GM23338 (cell line): ENCODE measurements around the gene KRT74. TPM values are rescaled to one million over a fixed set of nuclear protein-coding genes. Genes with fewer than 3 reads are reported as not detected.

Source experiments
- ATAC-seq: fragments of 200-7000 bp; cut with Tn5 transposase; 3 replicates; pipeline ENCODE4 v1.9.1; 2020
- DNase-seq: peaks from one replicate; pipeline ENCODE4 v3.0.0-alpha.2; 2015; ENCODE audit warnings: low spot score
- H2AFZ ChIP-seq: fragments of 200-600 bp; sonication (generic); 2 replicates; pipeline ENCODE4 v1.8.0; 2016; ENCODE audit warnings: antibody characterized with exemption, mild to moderate bottlenecking, moderate library complexity
- H3F3A ChIP-seq: fragments of 200-600 bp; sonication (generic); replicated peaks from 2 replicates; pipeline ENCODE4 v1.8.0; 2017; ENCODE audit warnings: antibody characterized with exemption, mixed run types, low read depth
- H3K27ac ChIP-seq: fragments of 200-600 bp; sonication (generic); 2 replicates; pipeline ENCODE4 v1.6.1; 2016; ENCODE audit warnings: low read depth
- H3K27me3 ChIP-seq: fragments of 200-600 bp; sonication (generic); 2 replicates; pipeline ENCODE4 v1.8.0; 2016; ENCODE audit warnings: mild to moderate bottlenecking, mixed run types, moderate library complexity; ENCODE audit not compliant: insufficient read depth
- H3K36me3 ChIP-seq: fragments of 200-600 bp; sonication (generic); 2 replicates; pipeline ENCODE4 v1.8.0; 2016; ENCODE audit warnings: mild to moderate bottlenecking; ENCODE audit not compliant: insufficient read depth
- H3K4me1 ChIP-seq: fragments of 200-600 bp; sonication (generic); 2 replicates; pipeline ENCODE4 v1.8.0; 2016; ENCODE audit warnings: mild to moderate bottlenecking, moderate library complexity; ENCODE audit not compliant: insufficient read depth
- H3K4me2 ChIP-seq: fragments of 200-600 bp; sonication (generic); 2 replicates; pipeline ENCODE4 v1.7.1; 2017; ENCODE audit warnings: mixed run types
- H3K4me3 ChIP-seq: fragments of 200-600 bp; sonication (generic); 2 replicates; pipeline ENCODE4 v1.6.1; 2016; ENCODE audit warnings: mixed run types
- H3K79me2 ChIP-seq: fragments of 200-600 bp; sonication (generic); replicated peaks from 2 replicates; pipeline ENCODE4 v1.8.0; 2017; ENCODE audit warnings: mild to moderate bottlenecking; ENCODE audit not compliant: insufficient read depth
- H3K9me2 ChIP-seq: fragments of 200-600 bp; sonication (generic); 2 replicates; pipeline ENCODE4 v1.8.0; 2017; ENCODE audit not compliant: insufficient read depth
- H4K20me1 ChIP-seq: fragments of 200-600 bp; sonication (generic); replicated peaks from 2 replicates; pipeline ENCODE4 v1.8.0; 2017; ENCODE audit warnings: mild to moderate bottlenecking; ENCODE audit not compliant: insufficient read depth
- H3K27ac Mint-ChIP-seq: 2 replicates; pipeline ENCODE4 v1.8.0; 2020; ENCODE audit warnings: inconsistent platforms, mild to moderate bottlenecking, moderate library complexity, mixed read lengths
- H3K27me3 Mint-ChIP-seq: 3 replicates; pipeline ENCODE4 v1.8.0; 2022; ENCODE audit warnings: low read depth, mild to moderate bottlenecking, moderate library complexity, mixed read lengths, inconsistent platforms; ENCODE audit not compliant: insufficient read depth, poor library complexity
- H3K36me3 Mint-ChIP-seq: 3 replicates; pipeline ENCODE4 v1.8.0; 2021; ENCODE audit warnings: low read depth, mild to moderate bottlenecking, inconsistent platforms, moderate library complexity, mixed read lengths
- H3K4me1 Mint-ChIP-seq: 3 replicates; pipeline ENCODE4 v1.8.0; 2020; ENCODE audit warnings: mild to moderate bottlenecking, inconsistent platforms, mixed read lengths
- H3K4me3 Mint-ChIP-seq: 3 replicates; pipeline ENCODE4 v1.8.0; 2021; ENCODE audit warnings: moderate library complexity, mild to moderate bottlenecking, inconsistent platforms, mixed read lengths
- H3K9me3 Mint-ChIP-seq: 3 replicates; pipeline ENCODE4 v1.8.0; 2020; ENCODE audit warnings: moderate library complexity, mild to moderate bottlenecking, inconsistent platforms, mixed read lengths
- JUNB ChIP-seq: IDR thresholded peaks from one replicate; pipeline ENCODE4 v1.6.1; 2016; ENCODE audit warnings: antibody characterized with exemption; ENCODE audit not compliant: unreplicated experiment
- ZNF331 ChIP-seq: fragments of 250-450 bp; sonication (Bioruptor Pico); IDR thresholded peaks from 2 replicates; pipeline ENCODE4 v1.5.0; 2020; ENCODE audit warnings: low read depth, mild to moderate bottlenecking, moderate library complexity
- polyA plus RNA-seq: library from polyadenylated mRNA; unstranded; fragments of >200 nt; fragmentation: Nextera tagmentation; extraction: Ambion mirVana; gene quantifications from 2 replicates; pipeline ENCODE4 v1.2.1, GENCODE V29; 2016
- total RNA-seq: library from RNA; depleted of rRNA; stranded (reverse); fragments of >200 nt; shearing (Covaris generic); gene quantifications from 2 replicates; pipeline ENCODE4 v1.2.3, GENCODE V29; 2014
- TF ChIP-seq, protein P1 (sequence below): fragments of 250-450 bp; sonication (Bioruptor Pico); IDR thresholded peaks from 2 replicates; pipeline ENCODE4 v1.5.0; 2020; ENCODE audit warnings: mild to moderate bottlenecking, moderate library complexity
- TF ChIP-seq, protein P2 (sequence below): IDR thresholded peaks from 2 replicates; pipeline ENCODE4 v1.6.1; 2016; ENCODE audit warnings: antibody characterized with exemption
- TF ChIP-seq, protein P3 (sequence below): IDR thresholded peaks from one replicate; pipeline ENCODE4 v1.6.1; 2018; ENCODE audit warnings: antibody characterized with exemption; ENCODE audit not compliant: unreplicated experiment

Gene KRT74
- total and polyA plus RNA-seq, 2 experiments from 2014 or later, result not detected

DNA sequence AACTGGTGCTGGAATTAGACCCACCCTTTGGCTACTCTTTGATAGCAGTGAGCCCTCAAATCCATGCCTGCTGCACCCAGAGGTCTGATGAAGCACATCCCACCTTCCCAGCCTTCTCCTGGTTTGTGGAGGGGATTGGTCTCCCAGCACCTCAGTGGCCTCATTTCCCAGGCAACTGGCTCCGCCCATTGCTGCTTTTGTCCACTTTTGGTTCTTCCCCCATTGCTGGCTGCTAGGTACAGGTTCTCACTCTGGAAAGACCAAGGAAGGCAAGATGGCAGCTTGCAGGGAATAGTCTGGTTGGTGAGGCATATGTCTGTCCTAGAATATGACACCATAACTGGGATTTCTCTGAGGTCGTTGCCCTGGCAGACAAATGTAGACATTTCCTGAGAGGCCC lies 43.3 kb downstream of the KRT74 start:
- H3K36me3 Mint-ChIP-seq, result no peaks in the 10 kb centered on the region
- H3K4me1 Mint-ChIP-seq, result no peaks in the 10 kb centered on the region
- H3K4me3 ChIP-seq, result no peak overlapping the region
- H3K4me2 ChIP-seq, result no peak overlapping the region
- H3K27ac ChIP-seq, result no peak overlapping the region
- H3K79me2 ChIP-seq, result no peaks in the 10 kb centered on the region
- no peaks in the 10 kb centered on the region for H3F3A ChIP-seq
- TF ChIP-seq, protein P1, sequence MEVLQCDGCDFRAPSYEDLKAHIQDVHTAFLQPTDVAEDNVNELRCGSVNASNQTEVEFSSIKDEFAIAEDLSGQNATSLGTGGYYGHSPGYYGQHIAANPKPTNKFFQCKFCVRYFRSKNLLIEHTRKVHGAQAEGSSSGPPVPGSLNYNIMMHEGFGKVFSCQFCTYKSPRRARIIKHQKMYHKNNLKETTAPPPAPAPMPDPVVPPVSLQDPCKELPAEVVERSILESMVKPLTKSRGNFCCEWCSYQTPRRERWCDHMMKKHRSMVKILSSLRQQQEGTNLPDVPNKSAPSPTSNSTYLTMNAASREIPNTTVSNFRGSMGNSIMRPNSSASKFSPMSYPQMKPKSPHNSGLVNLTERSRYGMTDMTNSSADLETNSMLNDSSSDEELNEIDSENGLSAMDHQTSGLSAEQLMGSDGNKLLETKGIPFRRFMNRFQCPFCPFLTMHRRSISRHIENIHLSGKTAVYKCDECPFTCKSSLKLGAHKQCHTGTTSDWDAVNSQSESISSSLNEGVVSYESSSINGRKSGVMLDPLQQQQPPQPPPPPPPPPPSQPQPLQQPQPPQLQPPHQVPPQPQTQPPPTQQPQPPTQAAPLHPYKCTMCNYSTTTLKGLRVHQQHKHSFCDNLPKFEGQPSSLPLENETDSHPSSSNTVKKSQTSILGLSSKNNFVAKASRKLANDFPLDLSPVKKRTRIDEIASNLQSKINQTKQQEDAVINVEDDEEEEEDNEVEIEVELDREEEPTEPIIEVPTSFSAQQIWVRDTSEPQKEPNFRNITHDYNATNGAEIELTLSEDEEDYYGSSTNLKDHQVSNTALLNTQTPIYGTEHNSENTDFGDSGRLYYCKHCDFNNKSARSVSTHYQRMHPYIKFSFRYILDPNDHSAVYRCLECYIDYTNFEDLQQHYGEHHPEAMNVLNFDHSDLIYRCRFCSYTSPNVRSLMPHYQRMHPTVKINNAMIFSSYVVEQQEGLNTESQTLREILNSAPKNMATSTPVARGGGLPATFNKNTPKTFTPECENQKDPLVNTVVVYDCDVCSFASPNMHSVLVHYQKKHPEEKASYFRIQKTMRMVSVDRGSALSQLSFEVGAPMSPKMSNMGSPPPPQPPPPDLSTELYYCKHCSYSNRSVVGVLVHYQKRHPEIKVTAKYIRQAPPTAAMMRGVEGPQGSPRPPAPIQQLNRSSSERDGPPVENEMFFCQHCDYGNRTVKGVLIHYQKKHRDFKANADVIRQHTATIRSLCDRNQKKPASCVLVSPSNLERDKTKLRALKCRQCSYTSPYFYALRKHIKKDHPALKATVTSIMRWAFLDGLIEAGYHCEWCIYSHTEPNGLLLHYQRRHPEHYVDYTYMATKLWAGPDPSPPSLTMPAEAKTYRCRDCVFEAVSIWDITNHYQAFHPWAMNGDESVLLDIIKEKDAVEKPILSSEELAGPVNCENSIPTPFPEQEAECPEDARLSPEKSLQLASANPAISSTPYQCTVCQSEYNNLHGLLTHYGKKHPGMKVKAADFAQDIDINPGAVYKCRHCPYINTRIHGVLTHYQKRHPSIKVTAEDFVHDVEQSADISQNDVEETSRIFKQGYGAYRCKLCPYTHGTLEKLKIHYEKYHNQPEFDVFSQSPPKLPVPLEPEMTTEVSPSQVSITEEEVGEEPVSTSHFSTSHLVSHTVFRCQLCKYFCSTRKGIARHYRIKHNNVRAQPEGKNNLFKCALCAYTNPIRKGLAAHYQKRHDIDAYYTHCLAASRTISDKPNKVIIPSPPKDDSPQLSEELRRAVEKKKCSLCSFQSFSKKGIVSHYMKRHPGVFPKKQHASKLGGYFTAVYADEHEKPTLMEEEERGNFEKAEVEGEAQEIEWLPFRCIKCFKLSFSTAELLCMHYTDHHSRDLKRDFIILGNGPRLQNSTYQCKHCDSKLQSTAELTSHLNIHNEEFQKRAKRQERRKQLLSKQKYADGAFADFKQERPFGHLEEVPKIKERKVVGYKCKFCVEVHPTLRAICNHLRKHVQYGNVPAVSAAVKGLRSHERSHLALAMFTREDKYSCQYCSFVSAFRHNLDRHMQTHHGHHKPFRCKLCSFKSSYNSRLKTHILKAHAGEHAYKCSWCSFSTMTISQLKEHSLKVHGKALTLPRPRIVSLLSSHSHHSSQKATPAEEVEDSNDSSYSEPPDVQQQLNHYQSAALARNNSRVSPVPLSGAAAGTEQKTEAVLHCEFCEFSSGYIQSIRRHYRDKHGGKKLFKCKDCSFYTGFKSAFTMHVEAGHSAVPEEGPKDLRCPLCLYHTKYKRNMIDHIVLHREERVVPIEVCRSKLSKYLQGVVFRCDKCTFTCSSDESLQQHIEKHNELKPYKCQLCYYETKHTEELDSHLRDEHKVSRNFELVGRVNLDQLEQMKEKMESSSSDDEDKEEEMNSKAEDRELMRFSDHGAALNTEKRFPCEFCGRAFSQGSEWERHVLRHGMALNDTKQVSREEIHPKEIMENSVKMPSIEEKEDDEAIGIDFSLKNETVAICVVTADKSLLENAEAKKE (CRISPR knock-in tag), result no peak
- TF ChIP-seq JUNB (no peak), ZNF331 (no peak)
- TF ChIP-seq, protein P2, sequence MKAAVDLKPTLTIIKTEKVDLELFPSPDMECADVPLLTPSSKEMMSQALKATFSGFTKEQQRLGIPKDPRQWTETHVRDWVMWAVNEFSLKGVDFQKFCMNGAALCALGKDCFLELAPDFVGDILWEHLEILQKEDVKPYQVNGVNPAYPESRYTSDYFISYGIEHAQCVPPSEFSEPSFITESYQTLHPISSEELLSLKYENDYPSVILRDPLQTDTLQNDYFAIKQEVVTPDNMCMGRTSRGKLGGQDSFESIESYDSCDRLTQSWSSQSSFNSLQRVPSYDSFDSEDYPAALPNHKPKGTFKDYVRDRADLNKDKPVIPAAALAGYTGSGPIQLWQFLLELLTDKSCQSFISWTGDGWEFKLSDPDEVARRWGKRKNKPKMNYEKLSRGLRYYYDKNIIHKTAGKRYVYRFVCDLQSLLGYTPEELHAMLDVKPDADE, result no peak
- TF ChIP-seq, protein P3, sequence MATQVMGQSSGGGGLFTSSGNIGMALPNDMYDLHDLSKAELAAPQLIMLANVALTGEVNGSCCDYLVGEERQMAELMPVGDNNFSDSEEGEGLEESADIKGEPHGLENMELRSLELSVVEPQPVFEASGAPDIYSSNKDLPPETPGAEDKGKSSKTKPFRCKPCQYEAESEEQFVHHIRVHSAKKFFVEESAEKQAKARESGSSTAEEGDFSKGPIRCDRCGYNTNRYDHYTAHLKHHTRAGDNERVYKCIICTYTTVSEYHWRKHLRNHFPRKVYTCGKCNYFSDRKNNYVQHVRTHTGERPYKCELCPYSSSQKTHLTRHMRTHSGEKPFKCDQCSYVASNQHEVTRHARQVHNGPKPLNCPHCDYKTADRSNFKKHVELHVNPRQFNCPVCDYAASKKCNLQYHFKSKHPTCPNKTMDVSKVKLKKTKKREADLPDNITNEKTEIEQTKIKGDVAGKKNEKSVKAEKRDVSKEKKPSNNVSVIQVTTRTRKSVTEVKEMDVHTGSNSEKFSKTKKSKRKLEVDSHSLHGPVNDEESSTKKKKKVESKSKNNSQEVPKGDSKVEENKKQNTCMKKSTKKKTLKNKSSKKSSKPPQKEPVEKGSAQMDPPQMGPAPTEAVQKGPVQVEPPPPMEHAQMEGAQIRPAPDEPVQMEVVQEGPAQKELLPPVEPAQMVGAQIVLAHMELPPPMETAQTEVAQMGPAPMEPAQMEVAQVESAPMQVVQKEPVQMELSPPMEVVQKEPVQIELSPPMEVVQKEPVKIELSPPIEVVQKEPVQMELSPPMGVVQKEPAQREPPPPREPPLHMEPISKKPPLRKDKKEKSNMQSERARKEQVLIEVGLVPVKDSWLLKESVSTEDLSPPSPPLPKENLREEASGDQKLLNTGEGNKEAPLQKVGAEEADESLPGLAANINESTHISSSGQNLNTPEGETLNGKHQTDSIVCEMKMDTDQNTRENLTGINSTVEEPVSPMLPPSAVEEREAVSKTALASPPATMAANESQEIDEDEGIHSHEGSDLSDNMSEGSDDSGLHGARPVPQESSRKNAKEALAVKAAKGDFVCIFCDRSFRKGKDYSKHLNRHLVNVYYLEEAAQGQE, result no peak
- no peak for DNase-seq
- H4K20me1 ChIP-seq, result no peaks in the 10 kb centered on the region
- H3K27me3 ChIP-seq, result no peaks in the 10 kb centered on the region
- H3K9me2 ChIP-seq, result no peaks in the 10 kb centered on the region
- peaks cover 4% of the 10 kb centered on the region for H3K27me3 Mint-ChIP-seq
- ATAC-seq, result no peak
- H2AFZ ChIP-seq, result no peak overlapping the region
- no peaks in the 10 kb centered on the region for H3K36me3 ChIP-seq
- H3K4me1 ChIP-seq, result no peaks in the 10 kb centered on the region
- H3K9me3 Mint-ChIP-seq, result no peaks in the 10 kb centered on the region
- H3K4me3 Mint-ChIP-seq, result no peak overlapping the region
- no peak overlapping the region for H3K27ac Mint-ChIP-seq
